ENCODE results near the gene UBE2J1. TPM values are rescaled to one million over a fixed set of nuclear protein-coding genes. Genes with fewer than 3 reads are reported as not detected.

UBE2J1 gene
- total and polyA plus RNA-seq, 9 of the 15 experiments (the other 6 are each of a cell fraction or from before 2014, with no cell fraction given): 11.6 to 32.6 (median 22.0) TPM

DNA sequence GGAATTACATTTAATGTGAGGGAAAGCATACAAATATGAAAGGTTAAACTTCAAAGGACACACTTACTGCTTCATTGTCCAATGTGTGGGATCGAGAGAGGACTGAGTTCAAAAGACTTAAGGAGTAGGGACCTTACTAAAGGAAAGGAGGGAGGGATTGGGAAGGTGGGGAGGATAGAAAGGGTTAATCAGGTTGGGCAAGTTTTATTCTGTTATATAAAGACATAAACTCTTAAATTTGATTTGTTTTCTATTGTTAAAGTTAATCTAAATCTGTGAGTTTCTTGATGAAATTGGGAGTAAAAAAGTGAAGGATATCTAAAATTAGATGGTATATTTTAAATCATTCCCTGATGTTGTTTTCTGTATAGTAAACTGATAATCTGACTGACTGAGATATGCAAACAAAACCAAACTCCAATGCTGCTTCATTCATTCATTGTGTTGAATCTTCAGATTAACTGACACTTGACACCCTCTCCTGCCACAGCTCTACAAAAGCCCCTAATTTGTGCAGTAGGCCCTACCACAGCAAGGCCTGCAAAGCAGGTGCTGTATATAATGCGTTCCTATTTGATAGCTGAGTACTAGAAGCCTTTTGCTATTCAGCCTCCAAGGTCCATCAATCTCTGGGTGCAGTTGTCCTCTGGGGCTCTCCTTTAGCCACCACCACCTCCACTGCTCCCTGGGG, 1.3 kb upstream of the UBE2J1 start:
- ChIA-PET POLR2A (interaction anchor here (0.6 to 1.3 kb wide), 3 partner anchors 10 to 76 kb away, joined by 4 read pairs; no protein-coding TSS in a partner anchor), CTCF (ENCODE audit: low intra/inter-chr PET ratio) (no interaction called here)
- ATAC-seq (no peak), DNase-seq (ENCODE audit: extremely low read depth in 1 of 4, low spot score in 3 of 4) (no peak), FAIRE-seq (no peak)
- no TSS peak for BruUV-seq (replicated peaks)
- Histone ChIP-seq H3K27me3 (ENCODE audit: control insufficient read depth in 2 of 2, insufficient read depth in 2 of 2, low read length in 2 of 2) (no peaks in the 10 kb centered on the region), H3K9ac (ENCODE audit: insufficient read depth in 1 of 2, low read depth in 2 of 2, low read length in 2 of 2) (no peak overlapping the region), H3K4me2 (ENCODE audit: insufficient read depth, low read length) (no peak overlapping the region; the same call in 1 of the 2 replicates), H3K4me3 (no peak overlapping the region), H3K27ac (ENCODE audit: extremely low read depth, low read depth, low read length) (no peak overlapping the region), H3K9me1 (ENCODE audit: control insufficient read depth, insufficient read depth, low read length) (no peaks in the 10 kb centered on the region), H3K79me2 (ENCODE audit: control insufficient read depth, insufficient read depth, low read length) (peaks cover 42% of the 10 kb centered on the region), H4K20me1 (replicated peaks; ENCODE audit: control insufficient read depth, insufficient read depth, low read length) (no peaks in the 10 kb centered on the region), H3K36me3 (ENCODE audit: control insufficient read depth, insufficient read depth, low read length) (no peaks in the 10 kb centered on the region), H3K9me3 (replicated peaks; ENCODE audit: control insufficient read depth, insufficient read depth, low read depth, low read length) (no peaks in the 10 kb centered on the region), H3K4me1 (replicated peaks in 1 of 2; ENCODE audit: control insufficient read depth in 2 of 2, insufficient read depth in 2 of 2, low read length in 2 of 2) (peaks cover 10 to 19% of the 10 kb centered on the region in 2 experiments; a peak in 4 of 5 replicates), H2AFZ (ENCODE audit: low read depth, low read length) (peak overlapping the region; percentile 94)
- in situ Hi-C loops (cut with MboI): no loop called here
- intact Hi-C loops (cut with micrococcal nuclease): no loop called here
- 88% methylated on average over 2 of the region's 2 CpGs for WGBS (ENCODE audit: insufficient coverage, low coverage, missing lambda C conversion rate)
- TF ChIP-seq PCBP2 (IDR thresholded peaks at IDR 0.05; ENCODE audit: low read depth, low read length, poor library complexity, severe bottlenecking): peak; percentile 30
- no peak for TF ChIP-seq CHD1 (IDR thresholded peaks at IDR 0.05; ENCODE audit: low read length)

DNA sequence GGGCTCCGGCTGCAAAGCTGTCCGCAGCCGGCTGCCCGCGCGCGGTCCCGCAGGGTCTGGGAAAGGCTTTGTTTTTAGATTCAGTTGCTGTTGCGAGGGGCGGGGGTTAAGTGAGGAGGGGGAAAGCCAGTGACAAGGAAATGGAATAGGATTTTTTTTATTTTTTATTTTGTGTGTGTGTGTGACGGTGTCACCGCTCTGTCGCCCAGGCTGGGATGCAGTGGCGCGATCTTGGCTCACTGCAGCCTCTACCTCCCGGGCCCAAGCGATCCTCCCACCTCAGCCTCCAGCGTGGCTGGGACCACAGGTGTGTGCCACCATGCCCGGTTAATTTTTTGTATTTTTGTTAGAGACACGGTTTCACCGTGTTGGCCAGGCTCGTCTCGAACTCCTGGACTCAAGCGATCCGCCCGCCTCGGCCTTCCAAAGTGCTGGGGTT, 615 bp upstream of the UBE2J1 start:
- BruUV-seq (replicated peaks): TSS peak; percentile 89
- Histone ChIP-seq H2AFZ (ENCODE audit: low read depth, low read length) (peak overlapping the region; percentile 94), H3K27me3 (ENCODE audit: control insufficient read depth in 2 of 2, insufficient read depth in 2 of 2, low read length in 2 of 2) (no peaks in the 10 kb centered on the region), H3K79me2 (ENCODE audit: control insufficient read depth, insufficient read depth, low read length) (peaks cover 48% of the 10 kb centered on the region), H3K9me3 (replicated peaks; ENCODE audit: control insufficient read depth, insufficient read depth, low read depth, low read length) (no peaks in the 10 kb centered on the region), H3K9ac (ENCODE audit: insufficient read depth in 1 of 2, low read depth in 2 of 2, low read length in 2 of 2) (peak overlapping the region; percentile 95 to 99), H3K4me2 (ENCODE audit: insufficient read depth, low read length) (peak overlapping the region; percentile 92), H3K4me1 (replicated peaks in 1 of 2; ENCODE audit: control insufficient read depth in 2 of 2, insufficient read depth in 2 of 2, low read length in 2 of 2) (peaks cover 13 to 19% of the 10 kb centered on the region in 2 experiments; a peak in 4 of 5 replicates), H3K27ac (ENCODE audit: extremely low read depth, low read depth, low read length) (peak overlapping the region; percentile 91), H3K36me3 (ENCODE audit: control insufficient read depth, insufficient read depth, low read length) (no peaks in the 10 kb centered on the region), H3K4me3 (peak overlapping the region; percentile 73), H3K9me1 (ENCODE audit: control insufficient read depth, insufficient read depth, low read length) (no peaks in the 10 kb centered on the region), H4K20me1 (replicated peaks; ENCODE audit: control insufficient read depth, insufficient read depth, low read length) (no peaks in the 10 kb centered on the region)
- 40% methylated on average over 20 of the region's 27 CpGs for WGBS (ENCODE audit: insufficient coverage, low coverage, missing lambda C conversion rate)
- no peak for FAIRE-seq
- CTCF ChIA-PET (ENCODE audit: low intra/inter-chr PET ratio): interaction anchor here (0.8 kb wide), 1 partner anchor 370 kb away, joined by 3 read pairs; no protein-coding TSS in a partner anchor
- intact Hi-C loops (cut with micrococcal nuclease): no loop called here
- in situ Hi-C loops (cut with MboI): no loop called here
- DNase-seq (ENCODE audit: extremely low read depth in 1 of 4, low spot score in 3 of 4): no peak
- ATAC-seq: no peak; the same call in 2 of the 3 replicates
- POLR2A ChIA-PET: interaction anchor here (0.6 to 1.5 kb wide), 8 partner anchors 8 to 247 kb away, joined by 3 to 12 read pairs (median 4); no protein-coding TSS in a partner anchor
- TF ChIP-seq CBX2 (IDR thresholded peaks at IDR 0.05; ENCODE audit: insufficient read depth, low read length, poor library complexity, severe bottlenecking) (no peak), KDM1A (IDR thresholded peaks at IDR 0.05) (peak in 1 of 2 experiments; percentile 55; a peak in 1 of 4 replicates), ZNF232 (CRISPR knock-in tag; IDR thresholded peaks at IDR 0.05) (no peak), TOE1 (IDR thresholded peaks at IDR 0.05; ENCODE audit: borderline replicate concordance) (peak; percentile 24; the same call in 1 of the 2 replicates), TOE1 (CRISPR knock-in tag; IDR thresholded peaks at IDR 0.05; ENCODE audit: borderline replicate concordance, low read depth) (no peak), POLR2G (IDR thresholded peaks at IDR 0.05; ENCODE audit: low read depth, low read length) (no peak), FOS (IDR thresholded peaks at IDR 0.05; ENCODE audit: extremely low read depth, insufficient read length) (no peak), RBM22 (IDR thresholded peaks at IDR 0.05; ENCODE audit: low read depth, low read length, poor library complexity, severe bottlenecking) (peak; percentile 29), BHLHE40 (IDR thresholded peaks at IDR 0.05; ENCODE audit: low read length) (no peak), MEF2A (IDR thresholded peaks at IDR 0.05; ENCODE audit: control insufficient read depth, low read depth, low read length) (no peak), HMGN3 (IDR thresholded peaks at IDR 0.05; ENCODE audit: borderline replicate concordance, extremely low read depth, insufficient read length, low read depth, low read length) (peak; percentile 5), ZNF23 (CRISPR knock-in tag; IDR thresholded peaks at IDR 0.05) (no peak), TAF1 (IDR thresholded peaks at IDR 0.05; ENCODE audit: control insufficient read depth, extremely low read depth, insufficient read depth, low read length, severe bottlenecking) (no peak)
